ENCODE measurements around the gene CCT6B. TPM values are rescaled to one million over a fixed set of nuclear protein-coding genes. Genes with fewer than 3 reads are reported as not detected.
A peak's percentile ranks its signal among the peaks of the same experiment; 100 is the strongest.

Gene CCT6B
- total and polyA plus RNA-seq, 3 donors from 2014 or later: 46.8 to 226 (median 56.5) TPM

DNA sequence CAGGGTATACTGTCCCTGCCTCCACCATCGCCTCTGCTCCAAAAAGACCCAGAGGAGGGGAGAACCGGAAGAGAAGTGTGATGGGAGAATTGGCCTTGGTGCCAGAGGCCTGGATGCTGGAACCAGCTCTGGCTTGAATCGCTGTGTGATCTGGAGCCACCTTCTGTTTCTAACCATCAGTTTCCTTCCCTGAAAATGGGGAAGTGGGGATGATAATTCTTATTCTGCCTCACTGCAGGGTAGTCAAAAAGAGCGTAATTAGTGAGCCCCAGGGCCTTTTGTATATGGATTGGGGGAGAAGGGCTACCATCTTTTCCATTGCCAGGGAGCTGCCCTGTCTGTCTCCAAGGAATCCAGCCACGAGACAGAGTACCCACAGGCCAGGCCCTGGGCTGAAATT is 52.2 kb downstream of the CCT6B start:
- TF ChIP-seq POLR2A (IDR thresholded peaks at IDR 0.05): no peak
- TF ChIP-seq, protein P1, sequence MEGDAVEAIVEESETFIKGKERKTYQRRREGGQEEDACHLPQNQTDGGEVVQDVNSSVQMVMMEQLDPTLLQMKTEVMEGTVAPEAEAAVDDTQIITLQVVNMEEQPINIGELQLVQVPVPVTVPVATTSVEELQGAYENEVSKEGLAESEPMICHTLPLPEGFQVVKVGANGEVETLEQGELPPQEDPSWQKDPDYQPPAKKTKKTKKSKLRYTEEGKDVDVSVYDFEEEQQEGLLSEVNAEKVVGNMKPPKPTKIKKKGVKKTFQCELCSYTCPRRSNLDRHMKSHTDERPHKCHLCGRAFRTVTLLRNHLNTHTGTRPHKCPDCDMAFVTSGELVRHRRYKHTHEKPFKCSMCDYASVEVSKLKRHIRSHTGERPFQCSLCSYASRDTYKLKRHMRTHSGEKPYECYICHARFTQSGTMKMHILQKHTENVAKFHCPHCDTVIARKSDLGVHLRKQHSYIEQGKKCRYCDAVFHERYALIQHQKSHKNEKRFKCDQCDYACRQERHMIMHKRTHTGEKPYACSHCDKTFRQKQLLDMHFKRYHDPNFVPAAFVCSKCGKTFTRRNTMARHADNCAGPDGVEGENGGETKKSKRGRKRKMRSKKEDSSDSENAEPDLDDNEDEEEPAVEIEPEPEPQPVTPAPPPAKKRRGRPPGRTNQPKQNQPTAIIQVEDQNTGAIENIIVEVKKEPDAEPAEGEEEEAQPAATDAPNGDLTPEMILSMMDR (IDR thresholded peaks at IDR 0.05): no peak
- Histone ChIP-seq H3K9me3 (no peaks in the 10 kb centered on the region), H3K27ac (peak overlapping the region; percentile 5 to 43), H3K4me1 (peaks cover 3% of the 10 kb centered on the region), H3K27me3 (no peaks in the 10 kb centered on the region), H3K36me3 (ENCODE audit: low read depth, missing control alignments) (no peaks in the 10 kb centered on the region), H3K4me3 (no peak overlapping the region)
- intact Hi-C loops (cut with DNase I; ENCODE audit: low total_unique reads): no loop called here
- 77 to 81% methylated on average over 5 of the region's 5 CpGs for WGBS, 2 donors
- no peak for DNase-seq

GRCh38 chr17:34902831-34903547 is 58.3 kb downstream of the CCT6B start:
- intact Hi-C loops (cut with DNase I; ENCODE audit: low total_unique reads): no loop called here
- Histone ChIP-seq H3K4me1 (peaks cover 7% of the 10 kb centered on the region), H3K27ac (peak overlapping the region in 1 of 2 donors; percentile 55), H3K9me3 (no peaks in the 10 kb centered on the region), H3K36me3 (ENCODE audit: low read depth, missing control alignments) (no peaks in the 10 kb centered on the region), H3K4me3 (no peak overlapping the region), H3K27me3 (no peaks in the 10 kb centered on the region)
- DNase-seq: no peak
- 28 to 38% methylated on average over 4 of the region's 4 CpGs for WGBS, 2 donors
- TF ChIP-seq, protein P1 (IDR thresholded peaks at IDR 0.05): no peak
- no peak for TF ChIP-seq POLR2A (IDR thresholded peaks at IDR 0.05)

- H3K27ac ChIP-seq: no peak overlapping the region
- intact Hi-C loops (cut with DNase I; ENCODE audit: low total_unique reads): no loop called here
- H3K4me3 ChIP-seq: no peak overlapping the region
These were observed 61.5 kb downstream of the CCT6B start for GRCh38 chr17:34899643-34900291.

GRCh38 chr17:34895383-34895782 is 65.9 kb downstream of the CCT6B start:
- DNase-seq: no peak
- H3K4me3 ChIP-seq: no peak overlapping the region
- no peaks in the 10 kb centered on the region for H3K36me3 ChIP-seq (ENCODE audit: low read depth, missing control alignments)
- H3K9me3 ChIP-seq: no peaks in the 10 kb centered on the region
- no peaks in the 10 kb centered on the region for H3K4me1 ChIP-seq
- no peak for TF ChIP-seq POLR2A (IDR thresholded peaks at IDR 0.05)
- TF ChIP-seq, protein P1 (IDR thresholded peaks at IDR 0.05): no peak
- H3K27ac ChIP-seq: no peak overlapping the region
- H3K27me3 ChIP-seq: no peaks in the 10 kb centered on the region
- 36 to 50% methylated on average over 5 of the region's 5 CpGs for WGBS, 2 donors
- intact Hi-C loops (cut with DNase I; ENCODE audit: low total_unique reads): no loop called here

More at GRCh38 chr17:34899643-34900291, 61.5 kb downstream of the CCT6B start:
- Histone ChIP-seq H3K4me1 (peaks cover 7% of the 10 kb centered on the region), H3K27me3 (no peaks in the 10 kb centered on the region), H3K9me3 (no peaks in the 10 kb centered on the region), H3K36me3 (ENCODE audit: low read depth, missing control alignments) (no peaks in the 10 kb centered on the region)
- DNase-seq: no peak
- 78 to 88% methylated on average over 6 of the region's 6 CpGs for WGBS, 2 donors
- TF ChIP-seq, protein P1 (IDR thresholded peaks at IDR 0.05): no peak
- no peak for TF ChIP-seq POLR2A (IDR thresholded peaks at IDR 0.05)

All from testis (tissue), 3 donors.